ENCODE data around the gene NEUROD1.

The NEUROD1 gene

GRCh38 chr2:181642086-181642485 lies 38.2 kb downstream of the NEUROD1 start:
- Histone ChIP-seq H4K20me1 (ENCODE audit: low read depth, low read length) (no peaks in the 10 kb centered on the region), H3K9me3 (ENCODE audit: insufficient read depth, low read length) (no peaks in the 10 kb centered on the region), H3K9ac (ENCODE audit: low read length) (no peak overlapping the region), H3K4me3 (ENCODE audit: insufficient read depth, low read length, poor library complexity, severe bottlenecking) (no peak overlapping the region), H3K27ac (ENCODE audit: low read depth, low read length) (no peak overlapping the region), H3F3A (ENCODE audit: insufficient read depth) (no peaks in the 10 kb centered on the region), H3K27me3 (ENCODE audit: low read length) (no peaks in the 10 kb centered on the region), H2AFZ (ENCODE audit: low read depth, low read length, severe bottlenecking) (no peak overlapping the region), H3K36me3 (ENCODE audit: low read length) (no peaks in the 10 kb centered on the region), H3K9me2 (replicated peaks; ENCODE audit: insufficient read depth, low read length) (no peaks in the 10 kb centered on the region), H3K79me2 (ENCODE audit: insufficient read depth, low read length) (no peaks in the 10 kb centered on the region), H3K4me2 (ENCODE audit: low read depth, low read length, poor library complexity, severe bottlenecking) (no peak overlapping the region)
- TF ChIP-seq EZH2phosphoT487 (conservative IDR thresholded peaks at IDR 0.05; ENCODE audit: low read length) (no peak), CTCF (IDR thresholded peaks at IDR 0.05; ENCODE audit: insufficient read depth, low read length, poor library complexity, severe bottlenecking) (no peak)

GRCh38 chr2:181639686-181640085 lies 40.6 kb downstream of the NEUROD1 start:
- Histone ChIP-seq H4K20me1 (ENCODE audit: low read depth, low read length) (no peaks in the 10 kb centered on the region), H3K4me3 (ENCODE audit: insufficient read depth, low read length, poor library complexity, severe bottlenecking) (no peak overlapping the region), H3K4me2 (ENCODE audit: low read depth, low read length, poor library complexity, severe bottlenecking) (no peak overlapping the region), H3K27me3 (ENCODE audit: low read length) (no peaks in the 10 kb centered on the region), H3K79me2 (ENCODE audit: insufficient read depth, low read length) (no peaks in the 10 kb centered on the region), H3K9ac (ENCODE audit: low read length) (no peak overlapping the region), H3K9me3 (ENCODE audit: insufficient read depth, low read length) (no peaks in the 10 kb centered on the region), H3K27ac (ENCODE audit: low read depth, low read length) (no peak overlapping the region), H3F3A (ENCODE audit: insufficient read depth) (no peaks in the 10 kb centered on the region), H3K36me3 (ENCODE audit: low read length) (no peaks in the 10 kb centered on the region), H2AFZ (ENCODE audit: low read depth, low read length, severe bottlenecking) (no peak overlapping the region), H3K9me2 (replicated peaks; ENCODE audit: insufficient read depth, low read length) (no peaks in the 10 kb centered on the region)
- no peak for TF ChIP-seq EZH2phosphoT487 (conservative IDR thresholded peaks at IDR 0.05; ENCODE audit: low read length)
- TF ChIP-seq CTCF (IDR thresholded peaks at IDR 0.05; ENCODE audit: insufficient read depth, low read length, poor library complexity, severe bottlenecking): no peak

GRCh38 chr2:181632733-181633401 lies 47.5 kb downstream of the NEUROD1 start:
- Histone ChIP-seq H4K20me1 (ENCODE audit: low read depth, low read length) (no peaks in the 10 kb centered on the region), H3K27me3 (ENCODE audit: low read length) (no peaks in the 10 kb centered on the region), H3K36me3 (ENCODE audit: low read length) (no peaks in the 10 kb centered on the region), H3K4me3 (ENCODE audit: insufficient read depth, low read length, poor library complexity, severe bottlenecking) (no peak overlapping the region), H3K4me2 (ENCODE audit: low read depth, low read length, poor library complexity, severe bottlenecking) (no peak overlapping the region), H3K79me2 (ENCODE audit: insufficient read depth, low read length) (no peaks in the 10 kb centered on the region), H3K9me2 (replicated peaks; ENCODE audit: insufficient read depth, low read length) (no peaks in the 10 kb centered on the region), H3K27ac (ENCODE audit: low read depth, low read length) (no peak overlapping the region), H3F3A (ENCODE audit: insufficient read depth) (no peaks in the 10 kb centered on the region), H3K9me3 (ENCODE audit: insufficient read depth, low read length) (no peaks in the 10 kb centered on the region), H3K9ac (ENCODE audit: low read length) (no peak overlapping the region), H2AFZ (ENCODE audit: low read depth, low read length, severe bottlenecking) (no peak overlapping the region)
- TF ChIP-seq EZH2phosphoT487 (conservative IDR thresholded peaks at IDR 0.05; ENCODE audit: low read length): no peak
- TF ChIP-seq CTCF (IDR thresholded peaks at IDR 0.05; ENCODE audit: insufficient read depth, low read length, poor library complexity, severe bottlenecking): no peak
